Endothelial cell of umbilical vein (primary cell): ENCODE measurements around the gene ENDOD1.
"Not testable (repeated sequence)": the region's sequence is repeated elsewhere in the genome, so short reads cannot be mapped to it uniquely, and the experiment has no call there.

ENCODE experiments used
- CTCF ChIP-seq, 2 donors: IDR thresholded peaks; 1 replicate in 1 of 2; 2 replicates in 1 of 2; pipeline ENCODE4 v1.5.1; 2011; ENCODE audit warnings: low read length in 2 of 2, mild to moderate bottlenecking in 2 of 2, moderate library complexity in 2 of 2, control low read depth in 1 of 2, inconsistent platforms in 1 of 2, low read depth in 1 of 2; ENCODE audit not compliant: insufficient read depth in 1 of 2; ENCODE audit errors: extremely low read depth in 1 of 2
- EZH2 ChIP-seq: IDR thresholded peaks from 2 replicates; pipeline ENCODE4 v1.6.1; 2012; ENCODE audit warnings: borderline replicate concordance, low read depth, mild to moderate bottlenecking, moderate library complexity, low read length, inconsistent platforms; ENCODE audit not compliant: severe bottlenecking
- FOS ChIP-seq: IDR thresholded peaks from 2 replicates; pipeline ENCODE4 v1.6.1; 2011; ENCODE audit warnings: mild to moderate bottlenecking, low read length, moderate library complexity, borderline replicate concordance; ENCODE audit not compliant: insufficient read depth
- POLR2A ChIP-seq: IDR thresholded peaks from 2 replicates; pipeline ENCODE4 v1.6.1; 2012; ENCODE audit warnings: low read depth, mild to moderate bottlenecking, control low read depth, low read length

- not testable (repeated sequence) for TF ChIP-seq CTCF (IDR thresholded peaks at IDR 0.05; ENCODE audit: extremely low read depth in 1 of 2, insufficient read depth in 1 of 2, low read depth in 1 of 2, low read length in 2 of 2); EZH2; POLR2A; FOS
Observed at GRCh38 chr11:95049122-95049521, 40.5 kb upstream of the ENDOD1 start, which contains the start of gene KDM4F.
